Activated CD4-positive, alpha-beta T cell treated with anti-CD3 and anti-CD28 coated beads, Interleukin-2, amount 50 U/mL, for 16 hours (primary cell): ENCODE data around the gene STYXL2.

Experiments
- DNase-seq: peaks from one replicate; pipeline ENCODE4 v3.0.0-alpha.2; 2020

The STYXL2 gene

GRCh38 chr1:167081594-167082156 is 12.2 kb upstream of the STYXL2 start:
- DNase-seq = no peak

GRCh38 chr1:167082511-167083027 is 11.3 kb upstream of the STYXL2 start:
- DNase-seq = no peak

DNA sequence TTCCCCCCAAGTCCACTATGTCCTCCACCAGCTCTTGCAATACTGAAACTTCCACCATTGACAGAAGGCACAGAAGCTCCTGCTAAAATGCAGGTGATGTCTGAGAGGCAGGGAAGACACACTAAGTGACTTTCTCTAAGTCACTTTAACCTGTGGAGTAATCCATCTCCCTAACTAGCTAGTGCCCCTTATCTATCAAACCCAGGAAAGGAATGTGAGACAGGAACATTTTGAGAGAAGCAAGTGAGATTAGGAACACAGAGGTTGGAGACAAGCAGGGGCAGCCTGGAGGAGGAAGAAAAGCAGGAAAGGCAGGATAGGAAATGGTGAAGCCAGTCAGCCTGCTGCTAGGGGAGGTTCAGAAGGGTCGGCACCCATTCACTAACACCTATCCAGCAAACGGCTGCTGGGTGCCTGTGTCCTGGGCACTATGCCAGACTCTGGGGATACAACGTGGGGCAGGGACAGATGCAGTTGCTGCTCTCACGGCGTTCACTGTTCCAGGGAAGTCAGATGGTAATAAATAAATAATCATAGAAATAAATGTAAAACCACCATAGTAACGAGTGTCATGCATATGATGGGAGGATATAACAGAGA is 10.7 kb upstream of the STYXL2 start:
- DNase-seq = no peak

DNA sequence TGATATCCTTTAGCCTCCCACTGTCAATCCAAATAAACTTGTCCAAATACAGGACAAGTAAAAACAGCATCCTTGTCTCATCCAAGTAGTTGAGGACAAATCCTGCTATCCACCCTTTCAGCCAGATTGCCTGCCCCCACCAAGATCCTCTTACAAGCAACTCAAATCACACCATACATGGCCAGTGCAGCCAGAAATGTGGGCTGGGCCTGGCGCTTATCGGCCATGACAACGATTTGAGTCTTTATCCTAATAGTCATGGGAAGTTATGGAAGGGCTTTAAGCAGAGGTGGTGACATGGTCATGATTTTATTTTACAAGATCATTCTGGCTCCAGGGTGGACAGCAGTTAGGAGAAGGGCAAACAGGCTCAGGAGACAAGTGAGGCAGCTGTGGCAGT is 10.0 kb upstream of the STYXL2 start:
- DNase-seq = no peak

DNA sequence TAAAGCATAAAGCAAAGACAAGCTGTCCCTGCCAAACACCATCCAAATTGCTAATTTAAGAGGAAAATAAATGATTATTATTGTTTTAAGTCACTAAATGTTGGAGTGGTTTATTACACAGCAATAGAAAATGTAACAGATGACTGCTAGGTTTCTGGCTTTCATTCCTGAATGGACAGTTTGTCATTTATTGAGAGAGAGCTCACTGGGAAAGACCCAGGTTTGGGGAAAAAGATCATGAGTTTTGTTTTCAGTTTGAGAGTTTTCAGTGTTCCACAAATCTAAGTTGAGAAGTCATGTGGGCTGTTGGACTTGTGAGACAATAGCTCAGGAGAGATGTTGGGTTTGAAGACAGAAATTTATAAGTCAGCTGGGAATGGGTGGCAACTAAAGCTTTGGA is 9.1 kb upstream of the STYXL2 start:
- no peak for DNase-seq

DNA sequence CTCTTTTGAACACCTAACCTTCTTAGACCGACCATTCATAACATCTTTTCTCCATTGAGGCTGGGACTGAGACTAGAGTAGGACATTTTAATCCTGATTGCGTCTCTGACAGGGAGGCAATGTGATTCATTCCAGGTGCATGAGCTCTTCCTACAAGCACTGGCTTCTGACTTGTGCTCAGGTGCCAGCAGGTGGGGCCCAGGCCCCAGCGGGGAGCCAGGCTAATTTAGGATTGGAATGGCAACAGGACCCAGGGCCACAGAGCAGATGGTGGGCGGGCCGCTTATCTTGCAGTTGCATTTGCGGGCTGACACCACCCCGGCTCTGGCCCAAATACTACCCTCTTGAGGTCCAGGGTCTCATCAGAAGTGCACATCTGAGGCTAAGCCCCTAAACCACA is 7.8 kb upstream of the STYXL2 start:
- DNase-seq = no peak

DNA sequence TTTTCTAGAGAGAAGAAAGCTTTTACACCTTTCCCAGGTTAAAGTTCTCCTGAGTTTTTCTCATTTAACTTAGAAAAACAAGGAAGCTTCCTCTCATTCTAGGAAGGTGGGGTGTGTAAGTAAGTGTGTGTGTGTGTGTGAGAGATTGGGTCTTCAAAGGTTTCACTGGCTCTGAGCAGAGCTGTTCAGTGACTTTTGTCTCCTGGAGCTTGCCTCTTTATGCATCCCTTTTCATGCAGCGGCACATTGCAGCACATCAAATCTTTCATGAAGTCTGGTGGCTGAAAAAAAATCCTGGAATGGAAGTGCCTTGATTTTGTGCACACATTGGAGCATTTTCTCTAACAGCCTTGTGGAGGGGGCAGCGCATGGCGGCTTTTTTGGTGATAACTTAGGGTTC is 7.1 kb upstream of the STYXL2 start:
- DNase-seq = no peak

GRCh38 chr1:167088746-167089417 is 5.0 kb upstream of the STYXL2 start:
- no peak for DNase-seq

GRCh38 chr1:167089939-167090313 is 3.9 kb upstream of the STYXL2 start:
- no peak for DNase-seq

DNA sequence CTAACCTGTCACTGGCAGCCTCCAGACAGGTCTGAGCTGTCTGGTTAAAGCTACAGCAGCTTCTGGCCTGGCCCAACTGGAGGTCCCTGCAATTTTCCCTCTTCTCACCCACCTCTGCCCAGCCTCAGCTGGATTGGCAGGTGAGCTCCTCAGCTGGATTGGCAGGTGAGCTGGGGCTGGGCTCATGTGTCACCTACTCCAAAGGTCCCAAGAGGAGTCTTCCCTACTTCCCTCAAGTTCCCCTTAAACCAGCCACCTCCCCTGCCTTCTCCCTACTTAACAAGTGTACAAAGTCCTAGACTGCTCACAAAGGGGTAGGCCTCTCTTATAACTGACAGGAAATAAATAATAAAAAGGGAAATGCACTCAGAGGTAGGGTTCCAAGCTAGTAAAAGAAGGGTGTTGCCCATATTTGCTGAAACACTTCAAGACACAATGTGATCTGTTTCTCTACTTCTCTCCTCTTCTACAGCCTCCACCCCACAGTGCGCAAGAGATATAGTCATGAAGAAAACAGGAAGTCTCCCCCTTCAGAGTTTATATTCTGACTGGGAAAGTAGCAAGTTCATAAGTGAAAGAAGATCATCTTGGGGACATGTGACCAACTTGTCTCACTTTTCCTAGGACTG is 3.4 kb upstream of the STYXL2 start, which contains the start of gene GPA33:
Gene GPA33 (minus strand): TSS at position 64 of the 629 bp plus-strand sequence. CDS start 90 bp downstream, outside the sequence.
- DNase-seq = peak; percentile 20

DNA sequence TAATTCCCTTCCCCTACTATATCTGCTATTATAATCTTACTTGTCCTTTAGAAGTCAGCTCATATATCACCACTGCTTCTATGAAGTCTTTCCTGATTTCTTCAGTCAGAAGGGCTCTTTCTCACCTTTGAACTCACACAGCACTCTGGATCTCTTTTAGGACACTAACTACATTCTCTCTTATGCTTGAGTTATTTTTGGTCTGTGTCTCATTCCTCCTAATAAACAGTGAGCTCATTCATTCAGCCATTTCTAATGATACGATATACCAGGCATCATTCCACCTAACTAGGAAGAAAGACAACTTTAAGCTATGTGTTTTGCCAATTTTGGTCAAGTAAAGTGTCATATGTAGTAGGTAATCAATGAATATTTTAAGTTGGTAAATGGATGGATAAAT is 1.2 kb upstream of the STYXL2 start:
- DNase-seq = no peak

DNA sequence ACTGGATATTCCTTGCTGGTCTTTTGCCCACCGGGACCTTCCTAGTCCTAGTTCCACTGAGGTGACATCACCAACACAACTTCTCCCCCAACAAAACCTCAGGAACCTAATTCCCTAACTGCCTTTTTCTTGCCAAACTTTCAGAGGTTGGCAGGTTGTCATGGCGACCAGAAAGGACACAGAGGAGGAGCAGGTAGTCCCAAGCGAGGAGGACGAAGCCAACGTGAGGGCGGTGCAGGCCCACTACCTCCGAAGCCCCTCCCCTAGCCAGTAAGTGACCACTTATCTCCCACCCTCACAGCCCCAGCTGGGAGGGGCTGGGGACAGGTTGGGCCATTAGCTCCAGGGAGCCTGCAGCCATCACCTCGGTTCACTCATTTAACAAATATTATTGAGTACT is 815 bp downstream of the STYXL2 start:
- no peak for DNase-seq

DNA sequence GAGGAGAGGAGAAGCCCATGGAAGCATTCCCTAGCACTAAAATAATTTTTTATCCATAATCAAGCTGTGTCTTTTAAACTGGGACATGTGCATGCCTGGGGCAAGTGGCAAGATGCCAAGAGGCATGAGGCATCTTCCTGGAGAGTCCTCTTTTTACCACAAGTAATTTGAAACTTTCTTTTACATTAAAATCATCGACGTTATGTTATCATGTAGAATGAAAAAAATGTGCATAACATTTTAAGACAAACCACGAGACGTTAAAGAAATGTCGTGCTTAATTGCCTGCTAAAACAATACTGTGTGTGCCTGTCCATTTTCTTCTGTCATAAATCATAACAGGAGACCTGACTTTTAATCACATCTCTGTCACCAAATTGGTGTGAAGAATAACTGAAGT is 1.5 kb downstream of the STYXL2 start:
- no peak for DNase-seq

DNA sequence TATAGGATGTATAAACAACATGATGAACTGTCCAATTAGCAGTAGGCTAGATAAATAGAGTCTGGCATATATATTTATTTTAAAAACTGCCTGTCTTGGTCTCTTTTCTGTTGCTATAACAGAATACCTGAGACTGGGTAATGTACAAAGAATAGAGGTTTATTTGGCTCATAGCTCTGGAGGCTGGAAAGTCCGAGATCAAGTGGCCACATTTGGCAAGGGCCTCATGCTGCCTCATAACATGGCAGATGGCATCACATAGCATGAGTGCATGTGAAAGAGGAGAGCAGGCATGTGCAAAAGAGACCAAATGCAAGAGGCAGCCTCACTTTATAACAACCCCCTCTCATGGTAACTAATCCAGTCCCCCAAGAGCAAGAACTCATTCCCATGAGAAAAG is 6.0 kb downstream of the STYXL2 start:
- DNase-seq = no peak

- DNase-seq = no peak
Observed at GRCh38 chr1:167100730-167101129, 6.9 kb downstream of the STYXL2 start.

DNA sequence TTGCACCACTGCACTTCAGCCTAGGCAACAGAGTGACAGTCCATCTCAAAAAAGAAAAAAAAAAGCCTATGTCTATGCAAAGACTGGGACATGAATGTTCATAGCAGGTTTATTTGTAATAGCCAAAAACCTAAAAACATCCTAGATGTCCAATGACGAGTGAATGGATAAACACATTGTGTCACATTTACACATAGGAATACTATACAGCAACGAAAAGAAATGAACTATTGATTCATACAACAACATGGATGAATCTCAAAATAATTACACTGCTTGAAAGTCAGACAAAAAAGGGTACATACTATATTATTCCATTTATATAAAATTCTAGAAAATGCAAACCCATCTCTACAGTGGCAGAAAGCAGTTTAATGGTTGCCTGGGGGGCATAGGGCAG is 7.9 kb downstream of the STYXL2 start:
- DNase-seq = no peak

- no peak for DNase-seq
Observed at GRCh38 chr1:167102906-167103573, 9.2 kb downstream of the STYXL2 start.

DNA sequence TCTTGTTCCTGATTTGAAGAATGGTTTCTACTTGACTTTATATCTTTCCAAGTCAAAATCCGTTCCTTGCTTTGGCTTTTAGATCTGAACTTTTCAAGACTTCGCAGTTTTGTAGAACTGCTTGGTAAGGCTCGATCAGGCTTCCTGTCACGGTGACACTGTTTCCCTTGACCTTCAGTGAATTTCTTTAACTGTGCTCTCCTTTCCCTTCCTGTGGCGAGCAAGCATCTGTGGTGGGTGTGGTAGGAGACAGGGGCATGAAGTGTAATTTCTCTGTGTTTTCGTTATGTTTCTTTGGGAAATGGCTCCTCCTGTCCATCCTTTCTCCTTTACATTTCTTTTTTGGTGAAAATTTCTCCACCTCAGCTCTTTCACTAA is 10.4 kb downstream of the STYXL2 start:
- no peak for DNase-seq

DNA sequence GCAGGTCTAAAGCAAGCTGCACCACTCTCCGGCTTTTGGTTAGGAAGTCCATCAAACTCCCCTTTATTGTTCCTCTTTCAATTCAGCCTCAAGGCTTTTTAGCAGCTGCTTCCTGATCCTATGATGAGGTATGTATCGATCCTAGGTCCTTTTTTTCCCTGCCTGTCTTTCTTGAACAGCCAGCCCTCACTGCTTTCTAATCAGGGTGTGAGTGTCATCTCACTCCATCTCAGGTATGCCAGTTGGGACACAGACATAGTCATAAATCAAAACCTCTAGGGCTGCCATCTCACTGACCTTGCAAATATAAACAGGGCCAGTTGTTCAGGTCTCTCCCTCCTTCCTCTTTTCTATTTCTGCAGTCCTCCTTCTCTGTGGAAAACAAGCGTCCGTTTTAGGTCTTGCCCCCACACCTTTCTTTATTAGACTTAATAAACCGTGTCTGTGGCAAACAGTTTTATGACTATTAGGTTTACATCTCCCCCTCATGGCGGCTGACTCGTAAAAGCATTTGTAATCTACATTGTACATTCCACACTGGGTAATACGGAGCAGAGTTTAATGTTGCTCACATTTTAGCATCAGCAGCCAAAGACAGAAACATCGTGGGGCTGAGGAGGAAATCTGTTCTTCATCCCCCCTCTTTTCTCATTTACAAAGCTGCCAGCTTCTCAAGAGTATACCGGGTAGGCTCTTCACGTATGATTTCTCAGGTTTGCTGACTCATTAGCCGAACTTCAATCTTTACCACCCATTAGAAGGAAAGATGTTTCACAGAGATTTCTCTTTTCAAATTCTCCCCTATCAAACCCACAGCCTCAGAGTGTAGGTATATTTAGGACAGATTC is 11.6 kb downstream of the STYXL2 start:
- DNase-seq = no peak

DNA sequence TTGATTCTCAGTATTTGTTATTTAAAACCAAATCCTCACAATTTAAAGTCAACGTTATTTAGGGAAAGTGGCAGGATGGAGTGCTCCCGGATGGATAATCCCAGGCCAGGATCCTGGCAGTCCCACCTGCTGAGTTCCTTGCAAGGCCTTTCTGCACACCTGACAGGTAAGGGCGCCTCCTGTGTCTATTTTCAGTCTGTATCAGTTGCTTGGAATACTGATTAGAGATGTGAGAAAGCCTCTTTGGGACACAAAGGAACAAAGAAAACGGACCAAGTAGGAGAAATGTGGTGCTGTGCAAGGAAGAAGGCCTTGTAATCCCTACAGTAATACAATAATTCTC is 12.2 kb downstream of the STYXL2 start:
- no peak for DNase-seq

DNA sequence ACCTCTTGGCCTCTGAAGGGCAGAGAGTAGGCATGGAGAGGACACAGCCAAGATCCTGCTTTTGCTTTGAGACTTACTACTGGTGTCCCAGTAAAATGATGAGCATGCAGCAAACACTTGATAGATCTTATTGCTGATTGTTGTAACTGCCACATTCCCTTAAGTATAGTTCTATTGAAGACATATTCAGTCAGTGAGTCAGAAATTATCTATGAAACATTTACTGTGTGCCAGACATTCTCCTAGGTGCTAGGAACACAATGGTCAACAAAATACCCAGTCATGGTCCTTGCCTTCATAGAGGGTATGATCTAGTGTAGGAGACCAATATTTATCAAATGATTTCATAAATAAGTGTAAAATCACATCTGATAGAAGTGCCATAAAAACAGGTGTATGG is 13.6 kb downstream of the STYXL2 start:
- no peak for DNase-seq

DNA sequence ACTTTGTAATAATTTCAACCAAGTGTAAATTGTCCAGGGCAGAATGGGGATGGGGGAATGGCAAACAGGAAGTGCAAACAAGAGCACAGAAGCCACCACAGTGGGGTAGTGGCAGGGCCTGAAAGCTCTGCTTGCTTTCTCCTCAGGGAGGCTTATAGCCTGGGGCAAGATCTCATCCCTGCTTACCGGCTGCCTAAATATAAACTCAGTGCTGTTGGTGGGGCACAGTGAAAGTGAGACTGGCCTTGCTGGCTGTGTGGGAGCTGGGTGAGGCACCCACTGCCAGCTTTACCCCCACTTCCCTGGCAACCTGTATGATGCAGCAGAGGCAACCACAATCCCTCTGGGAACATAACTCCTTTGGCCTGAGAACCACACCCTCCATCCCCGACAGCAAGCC is 15.2 kb downstream of the STYXL2 start:
- no peak for DNase-seq

DNA sequence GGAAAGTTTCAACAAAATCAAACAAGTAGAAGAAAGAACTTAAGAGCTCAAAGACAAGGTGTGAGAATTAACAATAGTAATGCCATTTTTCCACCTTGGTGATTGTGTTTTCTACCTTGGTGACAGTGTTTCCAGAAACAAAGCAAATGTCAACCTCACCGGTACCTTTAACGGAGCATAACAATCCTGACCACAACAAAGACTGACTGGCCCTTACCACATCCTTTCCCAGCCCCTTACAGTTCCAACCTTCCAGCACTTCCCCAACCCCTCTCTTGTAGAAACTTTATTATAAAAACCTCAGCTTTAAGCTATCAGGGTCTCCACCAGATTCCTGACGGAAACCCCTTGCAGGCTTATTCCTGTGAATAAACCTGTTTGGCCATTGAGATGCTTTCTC is 16.7 kb downstream of the STYXL2 start:
- peak; percentile 10 for DNase-seq
